PC-3 (cell line): ENCODE results near the gene NLRP1. TPM values are rescaled to one million over a fixed set of nuclear protein-coding genes. Genes with fewer than 3 reads are reported as not detected.

Source experiments
- ATAC-seq: fragments of 200-7000 bp; cut with Tn5 transposase; 2 replicates; pipeline ENCODE4 v1.9.1; 2020; ENCODE audit warnings: mild to moderate bottlenecking, moderate library complexity
- Bru-seq: library from RNA; stranded (reverse); fragments of 400-500 nt; gene quantifications from one replicate; lab custom pipeline; 2021; lab: Mats Ljungman, UMichigan
- BruChase-seq, 2 experiments: library from RNA; stranded (reverse); fragments of 400-500 nt; gene quantifications; one replicate each; lab custom pipeline; 2021; lab: Mats Ljungman, UMichigan
- BruUV-seq: library from RNA; stranded (reverse); fragments of 400-500 nt; replicated peaks from 2 replicates; lab custom pipeline; 2021; lab: Mats Ljungman, UMichigan
- CTCF ChIA-PET: fragments of 300-600 bp; sonication (Branson Sonifier 250); formaldehyde crosslinking; loops from one replicate; lab custom pipeline; 2022; ENCODE audit warnings: antibody characterized with exemption; lab: Charles Lee
- POLR2A ChIA-PET: fragments of 300-600 bp; sonication (Branson Sonifier 250); formaldehyde crosslinking; loops from one replicate; lab custom pipeline; 2022; ENCODE audit warnings: antibody characterized with exemption; ENCODE audit not compliant: unreplicated experiment; lab: Charles Lee
- DNase-seq: peaks from one replicate; pipeline ENCODE4 v3.0.0-alpha.2; 2015
- H2AFZ ChIP-seq: fragments of 300-600 bp; sonication (generic); 2 replicates; pipeline ENCODE4 v1.6.0; 2016; ENCODE audit warnings: antibody characterized with exemption, low read length
- H3F3A ChIP-seq: fragments of 300-600 bp; sonication (generic); one replicate; pipeline ENCODE4 v1.6.0; 2017; ENCODE audit warnings: antibody characterized with exemption, low read length, control low read depth, mild to moderate bottlenecking; ENCODE audit not compliant: unreplicated experiment
- H3K27ac ChIP-seq: fragments of 300-600 bp; sonication (generic); 2 replicates; pipeline ENCODE4 v1.5.1; 2016; ENCODE audit warnings: mild to moderate bottlenecking, low read length
- H3K27me3 ChIP-seq: fragments of 300-600 bp; sonication (generic); 2 replicates; pipeline ENCODE4 v1.6.1; 2016; ENCODE audit warnings: low read length, mixed read lengths
- H3K36me3 ChIP-seq: fragments of 300-600 bp; sonication (generic); 2 replicates; pipeline ENCODE4 v1.6.1; 2016; ENCODE audit warnings: low read depth, mixed run types, low read length, mixed read lengths
- H3K4me1 ChIP-seq: fragments of 300-600 bp; sonication (generic); 2 replicates; pipeline ENCODE4 v1.5.1; 2016; ENCODE audit warnings: low read length; ENCODE audit not compliant: insufficient read depth
- H3K4me2 ChIP-seq: fragments of 300-600 bp; sonication (generic); 2 replicates; pipeline ENCODE4 v1.6.0; 2016; ENCODE audit warnings: low read length
- H3K4me3 ChIP-seq: fragments of 300-600 bp; sonication (generic); 2 replicates; pipeline ENCODE4 v1.5.1; 2016; ENCODE audit warnings: mild to moderate bottlenecking, low read length, mixed read lengths
- H3K79me2 ChIP-seq: fragments of 300-600 bp; sonication (generic); 2 replicates; pipeline ENCODE4 v1.6.1; 2017; ENCODE audit warnings: low read length, mixed read lengths
- H3K9ac ChIP-seq: fragments of 300-600 bp; sonication (generic); 2 replicates; pipeline ENCODE4 v1.6.0; 2016; ENCODE audit warnings: mild to moderate bottlenecking, low read length
- H3K9me2 ChIP-seq: fragments of 300-600 bp; sonication (generic); replicated peaks from 2 replicates; pipeline ENCODE4 v1.6.1; 2016; ENCODE audit warnings: mixed run types, low read length, mixed read lengths
- H3K9me3 ChIP-seq: fragments of 300-600 bp; sonication (generic); 2 replicates; pipeline ENCODE4 v1.6.1; 2016; ENCODE audit warnings: low read length, mixed read lengths
- H4K20me1 ChIP-seq: fragments of 300-600 bp; sonication (generic); 2 replicates; pipeline ENCODE4 v1.6.1; 2016; ENCODE audit warnings: low read length, mixed read lengths
- EZH2 ChIP-seq: fragments of 300-600 bp; sonication (generic); IDR thresholded peaks from one replicate; pipeline ENCODE4 v1.6.1; 2017; ENCODE audit warnings: antibody characterized with exemption, mild to moderate bottlenecking, low read length; ENCODE audit not compliant: unreplicated experiment
- EZH2phosphoT487 ChIP-seq: fragments of 300-600 bp; sonication (generic); IDR thresholded peaks from 2 replicates; pipeline ENCODE4 v1.6.1; 2018; ENCODE audit warnings: mild to moderate bottlenecking, antibody characterized with exemption, low read length, borderline replicate concordance
- intact Hi-C: fragments of 100-400 bp; cut with micrococcal nuclease; formaldehyde crosslinking; loops from 2 replicates; pipeline ENCODE4 v1.9.0; 2023
- long read RNA-seq: library from polyadenylated mRNA; unstranded; transcript quantifications from one replicate; pipeline ENCODE4 v2.0.0, GENCODE V29; 2021; ENCODE audit not compliant: unreplicated experiment
- total RNA-seq: library from RNA; depleted of rRNA; stranded (reverse); fragments of >200 nt; gene quantifications from 2 replicates; pipeline ENCODE4 v1.2.3, GENCODE V29; 2014; rRNA removed
- TF ChIP-seq, protein P1 (sequence below): fragments of 300-600 bp; sonication (generic); conservative IDR thresholded peaks from 2 replicates; pipeline ENCODE4 v1.5.1; 2017; ENCODE audit warnings: antibody characterized with exemption, low read depth, mild to moderate bottlenecking, low read length

Gene NLRP1
- total RNA-seq = 1.8 and 2.2 TPM in 2 replicates
- percentile 28 among the genes with signal in this experiment for Bru-seq, nascent RNA
- BruChase-seq, experiment 1, labeled RNA remaining after a 6-hour chase = percentile 21 among the genes with signal in this experiment
- percentile 20 among the genes with signal in this experiment for BruChase-seq, experiment 2, labeled RNA remaining after a 2-hour chase
- long read RNA-seq, partial matches to known transcripts = 4 of 7 reads
- long read RNA-seq, other reads (novel, unspliced or antisense) = 2 of 7 reads

DNA sequence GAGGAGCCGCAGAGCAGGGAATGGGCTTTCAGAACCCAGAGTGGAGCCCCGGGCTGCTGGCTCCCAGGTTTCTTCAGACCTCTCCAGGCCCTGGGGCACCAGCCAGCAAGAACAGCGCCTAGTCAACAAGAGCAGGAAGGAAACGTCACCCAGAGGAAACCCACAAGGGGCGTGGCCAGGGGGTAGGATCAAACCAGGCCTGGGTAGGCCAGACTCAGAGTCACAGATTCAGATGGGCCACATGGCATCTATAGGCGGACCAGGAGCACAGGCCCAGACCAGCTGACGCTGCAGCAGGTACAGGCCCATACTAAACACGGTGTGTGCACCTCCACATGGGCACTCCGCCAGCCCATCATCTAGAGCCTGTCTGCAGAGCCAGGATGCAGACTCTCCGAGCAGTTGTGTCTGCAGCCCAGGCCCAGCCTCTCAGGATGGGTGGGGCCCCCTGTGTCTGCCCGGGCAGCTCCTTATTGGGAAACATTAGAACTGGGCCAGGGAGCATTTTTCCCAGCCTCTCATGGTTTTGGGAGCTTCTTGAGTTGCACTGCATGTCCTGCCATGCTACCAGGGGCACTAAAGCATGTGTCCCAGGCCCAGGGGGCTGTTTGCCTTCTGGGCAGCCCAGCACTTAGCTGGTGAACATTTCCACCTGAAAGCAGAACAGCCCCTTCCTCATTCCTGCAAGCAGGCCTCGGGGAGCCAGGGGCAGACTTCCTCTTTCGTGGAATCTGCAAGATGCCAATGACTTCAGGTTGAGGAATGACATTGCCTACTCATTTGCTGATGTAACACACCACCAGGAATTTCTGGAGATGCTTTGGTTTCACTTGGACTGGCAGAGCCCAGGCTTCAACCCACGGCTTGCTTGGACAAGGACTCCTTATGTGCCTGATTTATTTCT lies at the start of gene NLRP1:
TSS of gene NLRP1 (minus strand) at position 127 of the 904 bp plus-strand sequence. CDS start 552 bp downstream, outside the sequence.
- H2AFZ ChIP-seq = peak within 1 kb of the TSS; percentile 31; the same call in 1 of the 2 replicates
- H3K4me1 ChIP-seq = peaks cover 44% of the 10 kb centered on the region
- ATAC-seq (peak; percentile 81), DNase-seq (peak; percentile 86)
- H3K36me3 ChIP-seq = no peaks in the 10 kb centered on the region
- BruUV-seq = no TSS peak
- no peaks in the 10 kb centered on the region for H3K9me3 ChIP-seq
- POLR2A ChIA-PET = no interaction called here
- no peaks in the 10 kb centered on the region for H3K9me2 ChIP-seq
- peak within 1 kb of the TSS; percentile 55 for H3K4me2 ChIP-seq
- TF ChIP-seq EZH2 (no peak), EZH2phosphoT487 (no peak)
- TF ChIP-seq, protein P1, sequence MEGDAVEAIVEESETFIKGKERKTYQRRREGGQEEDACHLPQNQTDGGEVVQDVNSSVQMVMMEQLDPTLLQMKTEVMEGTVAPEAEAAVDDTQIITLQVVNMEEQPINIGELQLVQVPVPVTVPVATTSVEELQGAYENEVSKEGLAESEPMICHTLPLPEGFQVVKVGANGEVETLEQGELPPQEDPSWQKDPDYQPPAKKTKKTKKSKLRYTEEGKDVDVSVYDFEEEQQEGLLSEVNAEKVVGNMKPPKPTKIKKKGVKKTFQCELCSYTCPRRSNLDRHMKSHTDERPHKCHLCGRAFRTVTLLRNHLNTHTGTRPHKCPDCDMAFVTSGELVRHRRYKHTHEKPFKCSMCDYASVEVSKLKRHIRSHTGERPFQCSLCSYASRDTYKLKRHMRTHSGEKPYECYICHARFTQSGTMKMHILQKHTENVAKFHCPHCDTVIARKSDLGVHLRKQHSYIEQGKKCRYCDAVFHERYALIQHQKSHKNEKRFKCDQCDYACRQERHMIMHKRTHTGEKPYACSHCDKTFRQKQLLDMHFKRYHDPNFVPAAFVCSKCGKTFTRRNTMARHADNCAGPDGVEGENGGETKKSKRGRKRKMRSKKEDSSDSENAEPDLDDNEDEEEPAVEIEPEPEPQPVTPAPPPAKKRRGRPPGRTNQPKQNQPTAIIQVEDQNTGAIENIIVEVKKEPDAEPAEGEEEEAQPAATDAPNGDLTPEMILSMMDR = no peak
- no peak within 1 kb of the TSS for H3K4me3 ChIP-seq
- peak within 1 kb of the TSS; percentile 38 for H3K9ac ChIP-seq
- peak within 1 kb of the TSS; percentile 83 for H3K27ac ChIP-seq
- H3K79me2 ChIP-seq = no peaks in the 10 kb centered on the region
- H3F3A ChIP-seq = peaks cover 9% of the 10 kb centered on the region
- intact Hi-C loops = loop anchor here (5.0 kb wide), 1 partner anchor 77 kb away; no protein-coding TSS in a partner anchor
- H3K27me3 ChIP-seq = no peaks in the 10 kb centered on the region
- H4K20me1 ChIP-seq = no peaks in the 10 kb centered on the region
- CTCF ChIA-PET = no interaction called here

DNA sequence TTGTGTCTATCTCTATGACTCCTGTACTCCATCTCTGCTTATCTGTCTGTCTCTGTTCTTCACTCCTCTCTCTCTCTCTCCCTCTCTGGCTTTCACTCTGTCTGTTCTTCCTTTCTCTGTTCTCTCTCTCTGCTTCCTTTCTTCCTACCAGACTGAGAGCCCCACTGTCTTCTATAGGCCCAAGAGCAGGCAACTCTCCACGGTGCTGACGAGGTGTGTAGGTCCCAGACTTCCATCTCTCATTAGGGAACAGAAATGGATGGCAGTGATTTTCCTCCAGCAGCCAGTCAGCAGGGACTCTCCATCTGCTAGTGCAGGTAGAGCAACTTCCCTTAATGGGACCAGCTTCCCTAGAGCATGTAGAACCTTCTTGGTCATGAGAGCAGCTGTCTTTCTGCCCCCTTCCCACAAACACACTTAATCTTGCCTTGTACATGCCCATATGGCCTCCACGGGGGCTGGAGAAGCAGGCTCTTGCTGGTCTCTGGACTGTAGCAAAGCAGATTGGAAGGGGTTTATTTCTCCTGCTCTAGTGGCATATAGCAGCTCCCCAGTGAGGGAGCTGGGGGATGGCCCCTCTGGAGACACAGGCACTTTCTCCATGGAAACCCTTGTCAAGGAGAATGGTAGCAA lies 47.8 kb upstream of the NLRP1 start:
- BruUV-seq = no TSS peak
- intact Hi-C loops = no loop called here
- Histone ChIP-seq H3K4me1 (no peaks in the 10 kb centered on the region), H3F3A (no peaks in the 10 kb centered on the region), H2AFZ (no peak overlapping the region), H3K4me2 (no peak overlapping the region), H3K27me3 (peaks cover 5% of the 10 kb centered on the region), H3K27ac (no peak overlapping the region), H4K20me1 (no peaks in the 10 kb centered on the region), H3K9me3 (no peaks in the 10 kb centered on the region), H3K36me3 (no peaks in the 10 kb centered on the region), H3K4me3 (no peak overlapping the region), H3K79me2 (no peaks in the 10 kb centered on the region), H3K9me2 (no peaks in the 10 kb centered on the region), H3K9ac (no peak overlapping the region)
- DNase-seq (no peak), ATAC-seq (no peak)
- ChIA-PET POLR2A (no interaction called here), CTCF (no interaction called here)
- TF ChIP-seq EZH2phosphoT487 = no peak
- TF ChIP-seq, protein P1 = no peak
- no peak for TF ChIP-seq EZH2
